Fibroblast of skin of left biceps (primary cell): ENCODE measurements around the gene VIL1.

Source experiments
- DNase-seq, 2 experiments: peaks; one replicate each; pipeline ENCODE4 v3.0.0-alpha.2; 2013; ENCODE audit warnings: low read depth in 2 of 2

The VIL1 gene

DNA sequence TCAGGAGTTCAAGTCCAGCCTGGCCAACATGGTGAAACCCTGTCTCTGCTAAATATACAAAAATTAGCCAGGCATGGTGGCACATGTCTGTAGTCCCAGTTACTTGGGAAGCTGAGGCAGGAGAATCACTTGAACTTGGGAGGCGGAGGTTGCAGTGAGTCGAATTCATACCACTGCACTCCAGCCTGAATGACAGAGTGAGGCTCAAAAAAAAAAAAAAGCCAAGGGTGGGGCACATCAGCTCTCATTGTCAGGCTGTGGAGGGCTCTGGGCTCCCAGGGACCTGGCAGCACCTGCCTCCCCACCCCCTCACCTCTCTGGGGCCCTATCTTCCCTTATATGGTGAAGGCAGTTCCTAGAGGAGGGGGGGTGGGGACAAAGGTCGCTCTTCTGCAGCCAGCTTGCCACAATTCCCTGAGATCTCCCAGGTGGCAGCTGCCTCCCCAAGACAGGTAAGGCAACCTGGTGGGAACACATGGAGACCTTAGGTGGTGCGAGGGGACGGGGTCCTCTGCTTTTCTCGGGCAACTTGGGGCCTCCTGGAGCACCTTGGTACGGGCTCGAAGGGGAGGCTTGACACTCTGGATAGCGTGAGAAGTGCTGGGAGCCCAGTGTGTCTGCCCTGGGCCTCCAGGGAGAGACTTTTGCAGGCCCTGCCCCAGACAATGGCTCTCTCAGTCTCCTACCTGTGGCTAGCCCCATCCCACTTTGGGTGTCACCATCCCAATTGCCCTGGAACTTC lies at the start of gene VIL1:
TSS of gene VIL1 (plus strand) at position 407 of the 742 bp plus-strand sequence. CDS start 4,656 bp downstream, outside the sequence.
- DNase-seq: no peak

DNA sequence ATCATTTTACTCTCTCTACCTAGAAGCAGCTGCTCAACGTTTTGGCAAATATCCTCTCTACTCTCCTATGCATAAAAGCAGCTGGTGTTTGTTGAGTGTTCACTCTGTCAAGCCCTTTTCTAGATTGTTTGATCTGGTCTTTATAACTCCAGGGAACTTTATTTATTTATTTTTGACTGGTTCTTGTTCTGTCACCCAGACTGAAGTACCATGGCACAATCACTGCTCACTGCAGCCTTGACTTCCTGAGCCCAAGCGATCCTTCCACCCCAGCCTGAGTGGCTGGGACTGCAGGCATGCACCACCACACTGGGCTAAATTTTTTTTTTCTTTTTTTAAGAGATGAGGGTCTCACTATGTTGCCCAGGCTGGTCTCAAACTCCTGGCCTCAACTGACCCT lies 49.6 kb upstream of the VIL1 start:
- no peak for DNase-seq

DNA sequence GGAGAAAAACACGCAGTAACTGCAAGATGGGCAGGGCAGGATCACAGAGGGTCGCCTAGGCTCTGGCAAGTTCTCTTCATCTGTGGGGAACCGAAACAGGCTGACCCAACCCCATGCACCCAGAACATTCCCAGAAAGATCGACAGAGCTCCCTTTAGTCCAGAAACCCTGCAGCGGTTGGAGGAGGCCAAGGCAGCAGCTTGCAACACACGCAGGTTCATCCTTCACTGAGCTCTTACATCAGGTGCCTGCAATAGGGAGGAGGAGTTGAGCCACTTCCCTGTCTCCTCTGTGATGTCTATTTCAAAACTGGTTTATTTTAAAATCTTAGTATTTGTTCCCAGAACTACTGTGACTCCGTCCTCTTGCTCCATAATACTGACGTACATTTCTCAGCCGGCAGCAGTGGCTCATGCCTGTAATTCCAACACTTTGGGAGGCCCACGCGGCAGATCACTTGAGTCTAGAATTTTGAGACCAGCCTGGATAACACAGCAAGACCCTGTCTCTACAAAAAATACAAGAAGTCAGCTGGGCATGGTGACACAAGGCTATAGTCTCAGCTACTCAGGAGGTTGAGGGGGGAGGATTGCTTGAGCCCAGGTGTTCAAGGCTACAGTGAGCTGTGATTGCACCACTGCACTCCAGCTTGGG lies 48.4 kb upstream of the VIL1 start:
- no peak for DNase-seq

DNA sequence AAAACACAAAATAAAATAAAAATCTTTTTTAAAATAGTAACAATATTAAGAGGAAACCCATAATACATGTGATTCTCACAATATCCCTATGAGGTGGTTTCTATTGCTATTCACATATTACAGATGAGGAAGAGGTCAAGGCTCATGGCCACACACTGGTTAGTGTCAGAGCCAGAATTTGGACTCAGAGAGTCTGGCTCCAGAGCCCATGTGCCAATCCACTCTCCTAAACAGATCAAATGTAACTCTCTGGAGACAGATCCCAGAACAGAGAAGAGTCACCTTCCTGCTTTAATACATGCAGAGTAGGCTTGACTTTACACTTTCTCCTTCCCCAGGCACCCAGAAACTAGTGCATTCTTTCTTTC lies 47.0 kb upstream of the VIL1 start:
- DNase-seq: no peak

DNA sequence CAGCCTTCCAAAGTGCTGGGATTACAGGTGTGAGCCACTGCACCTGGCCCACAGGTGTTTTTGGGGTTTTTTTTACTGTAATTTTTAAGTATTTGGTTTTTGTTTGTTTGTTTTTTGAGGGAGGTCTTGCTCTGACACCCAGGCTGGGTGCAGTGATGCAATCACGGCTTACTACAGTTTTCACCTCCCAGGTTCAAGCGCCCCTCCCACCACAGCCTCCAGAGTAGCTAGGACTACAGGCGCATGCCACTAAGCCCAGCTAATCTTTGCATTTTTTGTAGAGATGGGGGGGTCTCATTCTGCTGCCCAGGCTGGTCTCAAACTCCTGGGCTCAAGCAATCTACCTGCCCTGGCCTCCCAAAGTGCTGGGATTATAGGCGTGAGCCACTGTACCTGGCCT lies 44.1 kb upstream of the VIL1 start:
- no peak for DNase-seq

DNA sequence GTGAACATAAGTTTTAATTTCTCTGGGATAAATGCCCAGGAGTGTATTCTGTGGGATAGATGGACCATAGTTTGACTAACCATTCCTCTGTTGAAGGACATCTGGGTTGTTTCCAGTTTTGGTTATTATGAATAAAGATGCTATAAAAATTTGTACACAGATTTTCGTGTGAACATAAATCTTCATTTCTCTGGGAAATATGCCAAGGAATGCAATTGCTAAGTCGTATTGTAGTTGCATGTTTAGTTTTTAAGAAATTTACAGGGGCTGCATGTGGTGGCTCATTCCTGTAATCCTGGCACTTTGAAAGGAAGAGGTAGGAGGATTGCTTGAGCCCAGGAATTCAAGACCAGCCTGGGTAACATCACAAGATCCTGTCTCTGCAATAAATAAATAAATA lies 43.7 kb upstream of the VIL1 start:
- peak; percentile 70 to 71 for DNase-seq

DNA sequence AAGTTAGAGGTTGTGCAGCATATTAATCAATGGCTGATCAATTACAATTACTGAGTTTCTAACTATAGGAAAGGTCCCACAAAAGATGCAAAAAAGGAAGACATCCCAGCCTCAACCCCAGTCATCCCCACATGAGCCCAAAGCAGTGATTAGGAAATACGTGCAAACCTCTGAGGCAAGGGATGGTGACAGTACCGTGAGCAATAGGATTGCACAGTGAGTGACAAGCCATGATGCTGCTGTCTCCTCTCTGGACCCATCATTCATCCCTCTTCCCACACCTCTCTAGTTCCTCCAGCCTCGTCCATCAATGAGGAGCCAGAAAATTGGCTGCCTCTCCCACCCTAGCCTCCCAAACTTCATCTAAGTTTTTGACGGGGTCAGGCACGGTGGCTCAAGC lies 40.9 kb upstream of the VIL1 start:
- DNase-seq: no peak

DNA sequence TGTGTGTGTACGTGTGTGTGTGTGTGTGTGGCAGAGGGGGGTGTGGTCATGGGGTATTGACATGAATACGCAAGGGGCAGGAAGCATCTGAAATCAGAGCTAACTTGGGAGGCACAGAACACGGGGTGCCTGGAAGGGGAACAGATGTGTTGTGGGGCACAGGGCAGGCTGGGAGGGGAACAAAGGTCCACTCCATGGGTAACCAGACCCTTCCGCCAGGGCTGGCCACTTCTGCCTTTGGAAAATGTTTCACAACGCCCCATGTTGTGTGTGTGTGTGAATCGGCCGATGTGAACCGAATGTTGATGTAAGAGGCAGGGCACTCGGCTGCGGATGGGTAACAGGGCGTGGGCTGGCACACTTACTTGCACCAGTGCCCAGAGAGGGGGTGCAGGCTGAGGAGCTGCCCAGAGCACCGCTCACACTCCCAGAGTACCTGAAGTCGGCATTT lies 37.0 kb upstream of the VIL1 start, which contains the start of gene SLC11A1:
TSS of gene SLC11A1 (plus strand) at position 358 of the 451 bp plus-strand sequence. CDS start 96 bp downstream, outside the sequence.
- DNase-seq: no peak

DNA sequence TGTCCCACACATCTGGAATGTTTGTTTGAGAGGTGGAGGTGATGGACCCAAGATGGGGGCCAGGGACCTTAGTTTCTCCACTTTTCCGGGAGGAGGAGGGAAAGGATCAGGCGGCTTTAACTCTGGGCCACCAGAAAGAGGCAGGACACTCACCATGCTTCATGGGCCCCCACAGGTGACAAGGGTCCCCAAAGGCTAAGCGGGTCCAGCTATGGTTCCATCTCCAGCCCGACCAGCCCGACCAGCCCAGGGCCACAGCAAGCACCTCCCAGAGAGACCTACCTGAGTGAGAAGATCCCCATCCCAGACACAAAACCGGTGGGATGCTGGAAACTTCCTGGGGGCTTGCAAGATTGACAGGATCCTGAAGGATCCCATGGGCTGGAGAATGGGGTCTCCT lies 36.1 kb upstream of the VIL1 start:
- no peak for DNase-seq

DNA sequence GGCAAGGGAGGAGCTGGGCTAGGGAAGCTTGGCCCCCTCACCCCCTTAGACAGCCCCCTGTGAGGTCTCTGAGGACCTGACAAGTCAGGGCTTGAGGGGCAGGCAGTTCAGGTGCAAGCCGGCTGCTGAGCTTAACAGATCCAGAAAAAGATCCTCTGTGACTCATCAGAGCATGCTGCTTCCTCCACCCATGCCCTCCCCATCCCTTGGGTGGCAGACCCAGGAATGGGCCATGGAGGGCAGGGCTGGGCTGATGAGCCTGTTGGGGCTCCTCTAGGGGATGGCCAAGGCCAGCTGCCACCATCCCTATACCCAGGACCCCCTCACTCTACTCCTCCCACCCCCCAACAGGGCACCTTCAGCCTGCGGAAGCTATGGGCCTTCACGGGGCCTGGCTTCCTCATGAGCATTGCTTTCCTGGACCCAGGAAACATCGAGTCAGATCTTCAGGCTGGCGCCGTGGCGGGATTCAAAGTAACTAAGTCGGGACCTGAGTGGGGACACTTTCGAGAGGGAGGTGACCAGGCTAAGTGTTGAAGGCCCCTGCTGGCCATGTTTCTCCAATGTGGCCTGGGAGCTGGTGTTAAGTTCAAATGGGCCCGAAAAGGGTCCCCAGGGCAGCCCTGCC lies 34.9 kb upstream of the VIL1 start:
- no peak for DNase-seq

DNA sequence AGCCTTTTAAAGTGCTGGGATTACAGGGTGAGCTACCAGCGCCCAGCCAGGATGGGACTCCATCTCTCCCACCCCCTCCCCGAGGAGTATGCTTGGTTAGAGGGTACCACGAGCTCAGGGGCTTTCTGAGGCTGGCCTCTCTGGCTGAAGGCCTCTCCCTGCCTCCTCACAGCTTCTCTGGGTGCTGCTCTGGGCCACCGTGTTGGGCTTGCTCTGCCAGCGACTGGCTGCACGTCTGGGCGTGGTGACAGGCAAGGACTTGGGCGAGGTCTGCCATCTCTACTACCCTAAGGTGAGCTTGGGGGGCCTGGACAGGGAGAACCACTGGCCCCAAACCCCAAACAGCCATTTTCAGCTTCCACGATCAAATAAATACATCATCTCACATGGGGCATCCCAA lies 33.9 kb upstream of the VIL1 start:
- DNase-seq: no peak

DNA sequence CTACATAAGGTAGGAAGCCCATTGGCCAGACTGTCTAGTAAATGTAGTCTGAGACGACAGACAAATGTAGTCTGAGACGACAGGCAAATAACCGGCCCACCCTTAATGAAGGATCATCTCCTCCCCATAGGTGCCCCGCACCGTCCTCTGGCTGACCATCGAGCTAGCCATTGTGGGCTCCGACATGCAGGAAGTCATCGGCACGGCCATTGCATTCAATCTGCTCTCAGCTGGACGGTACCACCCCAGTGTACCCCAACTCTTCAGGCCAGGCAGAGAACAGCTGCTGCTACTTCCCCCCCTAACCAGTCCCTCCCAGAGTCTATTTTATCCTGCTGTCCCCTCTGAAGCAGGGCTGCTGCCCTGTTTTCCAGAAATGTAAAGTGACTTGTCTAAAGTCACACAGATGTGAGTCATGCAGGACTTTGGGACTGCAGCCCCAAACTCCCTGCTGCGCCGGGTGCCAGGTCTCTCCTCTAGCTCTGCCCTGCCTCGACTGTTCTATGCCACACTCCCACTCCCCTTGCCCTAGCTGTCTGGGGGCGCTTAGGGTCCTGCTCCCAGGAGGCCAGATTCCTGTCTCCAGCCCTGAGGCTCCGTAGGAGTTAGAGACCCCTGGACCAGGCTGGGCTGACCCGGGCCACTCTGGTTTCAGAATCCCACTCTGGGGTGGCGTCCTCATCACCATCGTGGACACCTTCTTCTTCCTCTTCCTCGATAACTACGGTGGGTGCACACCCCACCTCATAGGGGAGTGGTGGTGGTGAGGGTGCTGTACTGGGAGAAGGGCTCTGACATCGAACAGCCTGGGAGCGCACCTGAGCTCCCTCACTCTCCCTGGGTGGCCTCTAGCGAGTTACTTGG lies 32.2 kb upstream of the VIL1 start:
- DNase-seq: no peak

DNA sequence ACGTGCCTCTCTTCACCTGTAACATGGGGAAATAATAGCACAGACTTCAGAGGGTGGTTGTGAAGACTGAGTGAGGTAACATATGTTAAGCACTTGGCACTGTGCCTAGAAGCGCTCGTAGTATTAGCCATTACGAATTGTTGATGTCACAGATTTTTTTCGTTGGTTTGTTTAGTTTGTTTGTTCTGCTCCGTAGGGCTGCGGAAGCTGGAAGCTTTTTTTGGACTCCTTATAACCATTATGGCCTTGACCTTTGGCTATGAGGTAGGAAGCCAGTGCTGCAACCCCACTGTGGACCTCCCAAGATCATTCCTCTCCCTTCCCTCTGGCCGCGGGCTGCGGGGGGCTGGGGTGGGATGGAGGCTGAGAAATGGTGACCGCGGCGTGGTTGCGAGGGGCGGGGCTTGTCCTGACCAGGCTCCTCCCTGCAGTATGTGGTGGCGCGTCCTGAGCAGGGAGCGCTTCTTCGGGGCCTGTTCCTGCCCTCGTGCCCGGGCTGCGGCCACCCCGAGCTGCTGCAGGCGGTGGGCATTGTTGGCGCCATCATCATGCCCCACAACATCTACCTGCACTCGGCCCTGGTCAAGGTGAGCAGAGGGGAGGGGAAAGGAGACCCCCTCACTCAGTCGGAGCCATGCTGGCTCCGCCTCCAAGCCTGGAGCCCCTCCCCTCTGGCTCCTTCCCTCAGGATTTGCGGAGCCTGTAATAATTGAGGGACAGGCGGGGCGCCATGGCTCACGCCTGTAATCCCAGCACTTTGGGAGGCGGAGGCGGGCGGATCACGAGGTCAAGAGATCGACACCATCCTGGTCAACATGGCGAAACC lies 31.3 kb upstream of the VIL1 start:
- no peak for DNase-seq

DNA sequence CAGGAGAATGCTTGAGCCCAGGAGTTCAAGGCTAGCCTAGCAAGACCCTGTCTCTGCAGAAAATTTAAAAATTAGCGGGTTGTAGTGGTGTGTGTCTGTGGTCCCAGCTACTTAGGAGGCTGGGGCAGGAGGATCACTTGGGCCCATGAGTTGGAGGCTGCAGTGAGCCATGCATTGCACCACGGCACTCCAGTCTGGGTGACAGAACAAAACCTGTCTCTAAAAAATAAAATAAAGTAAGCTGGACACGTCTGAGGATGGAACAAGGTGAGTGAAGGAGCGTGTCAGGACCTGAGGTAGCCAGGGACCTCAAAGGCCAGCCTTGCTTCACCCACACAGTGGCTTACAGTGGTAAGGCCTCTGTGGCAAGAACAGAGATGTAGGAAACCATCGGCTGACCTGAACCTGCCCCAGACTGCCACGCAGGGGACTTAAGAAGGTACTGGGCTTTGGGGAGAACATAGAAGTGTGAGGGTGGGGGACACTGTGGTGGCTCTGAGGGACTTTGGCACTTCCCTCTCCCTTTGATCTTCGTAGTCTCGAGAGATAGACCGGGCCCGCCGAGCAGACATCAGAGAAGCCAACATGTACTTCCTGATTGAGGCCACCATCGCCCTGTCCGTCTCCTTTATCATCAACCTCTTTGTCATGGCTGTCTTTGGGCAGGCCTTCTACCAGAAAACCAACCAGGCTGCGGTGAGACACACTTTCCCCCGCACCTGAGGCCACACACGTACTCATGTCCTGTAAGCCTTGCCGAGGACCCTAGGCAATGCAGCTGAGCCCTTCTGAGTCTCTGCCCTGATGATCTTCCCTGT lies 29.4 kb upstream of the VIL1 start:
- no peak for DNase-seq

DNA sequence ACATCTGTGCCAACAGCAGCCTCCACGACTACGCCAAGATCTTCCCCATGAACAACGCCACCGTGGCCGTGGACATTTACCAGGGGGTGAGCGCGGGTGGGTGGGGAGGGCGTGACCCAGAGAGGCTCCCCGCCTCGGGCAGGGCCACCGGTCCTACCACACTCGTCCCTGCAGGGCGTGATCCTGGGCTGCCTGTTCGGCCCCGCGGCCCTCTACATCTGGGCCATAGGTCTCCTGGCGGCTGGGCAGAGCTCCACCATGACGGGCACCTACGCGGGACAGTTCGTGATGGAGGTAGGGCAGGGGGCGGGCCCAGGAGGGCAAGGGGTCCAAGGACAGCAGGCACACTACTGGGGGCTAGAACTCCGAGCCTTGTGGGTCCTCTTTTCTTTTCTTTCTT lies 27.7 kb upstream of the VIL1 start:
- DNase-seq: no peak

DNA sequence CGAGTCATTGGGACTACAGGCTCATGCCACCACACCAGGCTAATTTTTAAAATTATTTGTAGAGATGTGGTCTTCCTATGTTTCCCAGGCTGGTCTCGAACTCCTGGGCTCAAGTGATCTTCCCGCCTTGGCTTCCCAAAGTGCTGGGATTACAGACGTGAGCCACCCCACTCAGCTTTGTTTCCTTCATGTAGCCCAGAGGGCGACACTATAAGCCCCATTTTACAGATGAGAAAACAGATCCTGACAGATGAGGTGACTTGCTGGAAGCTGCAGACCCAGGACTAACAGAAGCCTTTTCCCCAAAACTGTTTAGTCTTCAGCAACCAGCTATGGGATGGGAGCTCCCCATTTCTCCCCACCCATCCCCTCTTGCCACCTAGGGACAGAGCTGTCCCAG lies 26.5 kb upstream of the VIL1 start:
- DNase-seq: no peak

DNA sequence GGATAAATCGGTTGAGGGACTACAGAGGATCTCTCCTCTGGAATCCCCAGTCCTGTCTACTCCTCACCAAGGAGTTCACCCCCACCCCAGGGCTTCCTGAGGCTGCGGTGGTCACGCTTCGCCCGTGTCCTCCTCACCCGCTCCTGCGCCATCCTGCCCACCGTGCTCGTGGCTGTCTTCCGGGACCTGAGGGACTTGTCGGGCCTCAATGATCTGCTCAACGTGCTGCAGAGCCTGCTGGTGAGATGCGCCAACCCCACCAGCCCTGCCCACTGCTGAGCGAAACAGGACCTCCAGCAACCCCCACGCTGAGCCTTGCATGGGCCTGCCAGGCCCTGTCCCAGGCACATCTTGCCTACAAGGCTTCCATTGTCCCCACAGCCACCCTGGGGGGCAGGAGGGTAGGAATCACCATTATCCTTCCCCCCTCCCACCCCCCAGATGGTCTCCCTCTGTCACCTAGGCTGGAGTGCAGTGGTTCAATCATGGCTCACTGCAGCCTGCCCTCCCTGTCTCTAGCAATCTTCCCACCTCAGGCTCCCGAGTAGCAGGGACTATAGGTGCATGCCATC lies 25.9 kb upstream of the VIL1 start:
- no peak for DNase-seq

DNA sequence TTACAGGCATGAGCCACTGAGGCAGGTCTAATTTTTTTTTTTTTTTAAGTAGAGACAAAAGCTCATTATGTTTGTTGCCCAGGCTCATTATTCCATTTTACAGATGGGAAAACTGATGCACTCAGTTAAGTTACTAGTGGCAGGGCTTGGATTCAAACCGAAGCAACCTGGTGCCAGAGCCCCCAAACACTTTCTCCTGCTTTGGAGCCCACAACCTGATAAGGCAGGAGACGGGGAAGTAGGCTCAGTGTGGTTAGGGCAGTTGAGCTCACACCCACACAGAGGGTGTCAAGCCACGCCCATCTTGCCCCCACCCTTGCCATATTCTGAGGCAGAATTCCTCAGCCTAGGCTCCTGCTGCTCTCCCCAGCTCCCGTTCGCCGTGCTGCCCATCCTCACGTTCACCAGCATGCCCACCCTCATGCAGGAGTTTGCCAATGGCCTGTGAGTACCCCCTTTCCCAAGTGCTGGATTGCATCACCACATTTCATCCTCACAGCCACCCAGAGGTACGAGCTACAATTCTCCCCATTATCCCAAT lies 25.1 kb upstream of the VIL1 start:
- no peak for DNase-seq

DNA sequence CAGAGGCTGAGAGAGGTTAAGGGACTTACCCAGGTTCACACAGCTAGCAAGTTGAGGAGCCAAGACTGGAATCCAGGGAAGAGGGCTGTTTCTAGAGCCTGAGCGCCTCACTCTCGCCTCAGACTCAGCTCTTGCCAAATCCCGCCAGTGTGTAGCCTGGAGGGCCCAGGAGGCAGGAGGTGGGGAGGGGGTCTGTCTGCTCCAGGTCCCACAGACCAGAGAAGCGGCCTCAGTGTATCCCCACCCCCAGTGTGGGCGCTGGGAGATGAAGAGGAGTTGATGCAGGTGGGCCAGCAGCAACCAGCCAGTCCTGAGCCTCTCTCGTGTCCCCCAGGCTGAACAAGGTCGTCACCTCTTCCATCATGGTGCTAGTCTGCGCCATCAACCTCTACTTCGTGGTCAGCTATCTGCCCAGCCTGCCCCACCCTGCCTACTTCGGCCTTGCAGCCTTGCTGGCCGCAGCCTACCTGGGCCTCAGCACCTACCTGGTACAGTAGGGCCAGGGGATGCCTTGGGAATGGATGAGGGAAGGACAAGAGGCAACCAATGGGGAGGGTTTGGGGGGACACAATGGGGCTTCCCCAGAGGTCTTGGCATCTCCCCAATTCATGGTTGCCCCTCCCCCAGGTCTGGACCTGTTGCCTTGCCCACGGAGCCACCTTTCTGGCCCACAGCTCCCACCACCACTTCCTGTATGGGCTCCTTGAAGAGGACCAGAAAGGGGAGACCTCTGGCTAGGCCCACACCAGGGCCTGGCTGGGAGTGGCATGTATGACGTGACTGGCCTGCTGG lies 24.4 kb upstream of the VIL1 start:
- no peak for DNase-seq
